ENCODE results near the gene LRRC10. TPM values are rescaled to one million over a fixed set of nuclear protein-coding genes. Genes with fewer than 3 reads are reported as not detected.

Gene LRRC10
- polyA plus RNA-seq, 1 donor from 2014 or later, result not detected

- TF ChIP-seq REST (IDR thresholded peaks at IDR 0.05; ENCODE audit: borderline replicate concordance) (no peak), SMC3 (conservative IDR thresholded peaks at IDR 0.05; ENCODE audit: poor library complexity) (no peak)
Measured at GRCh38 chr12:69630191-69630590, 19.5 kb upstream of the LRRC10 start (continued).

GRCh38 chr12:69627501-69627900 is 16.8 kb upstream of the LRRC10 start:
- H3K9ac ChIP-seq (ENCODE audit: low read length), result no peak overlapping the region
- H4K20me1 ChIP-seq (ENCODE audit: insufficient read depth), result no peaks in the 10 kb centered on the region
- H3K9me2 ChIP-seq (ENCODE audit: insufficient read depth, low read length), result no peaks in the 10 kb centered on the region
- no peak overlapping the region for H2AFZ ChIP-seq (ENCODE audit: low read depth, low read length)
- H3F3A ChIP-seq (ENCODE audit: insufficient read depth, low read length, poor library complexity, severe bottlenecking), result no peaks in the 10 kb centered on the region
- no peaks in the 10 kb centered on the region for H3K36me3 ChIP-seq (ENCODE audit: insufficient read depth, low read length)
- H3K27me3 ChIP-seq (ENCODE audit: insufficient read depth, low read depth, low read length), result no peaks in the 10 kb centered on the region
- no peaks in the 10 kb centered on the region for H3K79me2 ChIP-seq (replicated peaks; ENCODE audit: insufficient read depth, low read length)
- no peak overlapping the region for H3K4me2 ChIP-seq (ENCODE audit: low read length)
- TF ChIP-seq CTCF (IDR thresholded peaks at IDR 0.05; ENCODE audit: poor library complexity, severe bottlenecking) (no peak), MXI1 (conservative IDR thresholded peaks at IDR 0.05; ENCODE audit: poor library complexity, severe bottlenecking) (no peak), EP300 (conservative IDR thresholded peaks at IDR 0.05; ENCODE audit: poor library complexity, severe bottlenecking) (no peak), TAF1 (IDR thresholded peaks at IDR 0.05; ENCODE audit: low read depth) (no peak), SMC3 (conservative IDR thresholded peaks at IDR 0.05; ENCODE audit: poor library complexity) (no peak), REST (IDR thresholded peaks at IDR 0.05; ENCODE audit: borderline replicate concordance) (no peak), EZH2 (IDR thresholded peaks at IDR 0.05; ENCODE audit: borderline replicate concordance, insufficient read depth, low read length, poor library complexity, severe bottlenecking) (no peak), RAD21 (conservative IDR thresholded peaks at IDR 0.05) (no peak), POLR2AphosphoS5 (IDR thresholded peaks at IDR 0.05) (no peak)
- H3K9me3 ChIP-seq (ENCODE audit: low read length), result no peaks in the 10 kb centered on the region
- H3K27ac ChIP-seq (ENCODE audit: low read length), result no peak overlapping the region
- no peak overlapping the region for H3K4me3 ChIP-seq (ENCODE audit: low read length)
